ENCODE measurements around the gene IRX2.

IRX2 gene

GRCh38 chr5:2752059-2752820 lies 763 bp upstream of the IRX2 start:
- no peak for TF ChIP-seq GATA3 (IDR thresholded peaks at IDR 0.05; ENCODE audit: low read depth, low read length)
- no peak for TF ChIP-seq GATA2 (IDR thresholded peaks at IDR 0.05; ENCODE audit: low read depth, low read length)

GRCh38 chr5:2750758-2751464 lies 566 bp downstream of the IRX2 start:
- TF ChIP-seq GATA2 (IDR thresholded peaks at IDR 0.05; ENCODE audit: low read depth, low read length) (no peak), GATA3 (IDR thresholded peaks at IDR 0.05; ENCODE audit: low read depth, low read length) (no peak)

- no peak for TF ChIP-seq GATA2 (IDR thresholded peaks at IDR 0.05; ENCODE audit: low read depth, low read length)
- no peak for TF ChIP-seq GATA3 (IDR thresholded peaks at IDR 0.05; ENCODE audit: low read depth, low read length)
Observed at GRCh38 chr5:2750026-2750757, 1.3 kb downstream of the IRX2 start.

GRCh38 chr5:2749514-2750025 lies 1.9 kb downstream of the IRX2 start:
- TF ChIP-seq GATA3 (IDR thresholded peaks at IDR 0.05; ENCODE audit: low read depth, low read length) (no peak), GATA2 (IDR thresholded peaks at IDR 0.05; ENCODE audit: low read depth, low read length) (no peak)

GRCh38 chr5:2748861-2749513 lies 2.5 kb downstream of the IRX2 start:
- TF ChIP-seq GATA2 (IDR thresholded peaks at IDR 0.05; ENCODE audit: low read depth, low read length) (no peak), GATA3 (IDR thresholded peaks at IDR 0.05; ENCODE audit: low read depth, low read length) (no peak)

GRCh38 chr5:2748179-2748860 lies 3.2 kb downstream of the IRX2 start:
- TF ChIP-seq GATA2 (IDR thresholded peaks at IDR 0.05; ENCODE audit: low read depth, low read length) (no peak), GATA3 (IDR thresholded peaks at IDR 0.05; ENCODE audit: low read depth, low read length) (no peak)

- no peak for TF ChIP-seq GATA3 (IDR thresholded peaks at IDR 0.05; ENCODE audit: low read depth, low read length)
- TF ChIP-seq GATA2 (IDR thresholded peaks at IDR 0.05; ENCODE audit: low read depth, low read length) = no peak
Observed at GRCh38 chr5:2747363-2748162, 3.9 kb downstream of the IRX2 start.

- TF ChIP-seq GATA3 (IDR thresholded peaks at IDR 0.05; ENCODE audit: low read depth, low read length) (no peak), GATA2 (IDR thresholded peaks at IDR 0.05; ENCODE audit: low read depth, low read length) (no peak)
Observed at GRCh38 chr5:2746561-2747032, 4.9 kb downstream of the IRX2 start.

- no peak for TF ChIP-seq GATA2 (IDR thresholded peaks at IDR 0.05; ENCODE audit: low read depth, low read length)
- no peak for TF ChIP-seq GATA3 (IDR thresholded peaks at IDR 0.05; ENCODE audit: low read depth, low read length)
Observed at GRCh38 chr5:2744485-2744884, 7.0 kb downstream of the IRX2 start.

- no peak for TF ChIP-seq GATA2 (IDR thresholded peaks at IDR 0.05; ENCODE audit: low read depth, low read length)
- TF ChIP-seq GATA3 (IDR thresholded peaks at IDR 0.05; ENCODE audit: low read depth, low read length) = no peak
Observed at GRCh38 chr5:2742921-2743679, 8.4 kb downstream of the IRX2 start.

- TF ChIP-seq GATA3 (IDR thresholded peaks at IDR 0.05; ENCODE audit: low read depth, low read length) (no peak), GATA2 (IDR thresholded peaks at IDR 0.05; ENCODE audit: low read depth, low read length) (no peak)
Observed at GRCh38 chr5:2741956-2742355, 9.5 kb downstream of the IRX2 start.
